Tibial artery (tissue), 4 donors: ENCODE measurements around the gene EPO.

Experiments used
- DNase-seq, 2 donors: peaks; one replicate each; pipeline ENCODE4 v3.0.0-alpha.2; 2019
- H3K27ac ChIP-seq, 2 donors: fragments of 200-600 bp; sonication (generic) in 1 of 2; 1 replicate in 1 of 2; 2 replicates in 1 of 2; pipeline ENCODE4 v1.5.1; 2018 to 2019; ENCODE audit warnings: mild to moderate bottlenecking in 1 of 2
- H3K27me3 ChIP-seq, 2 donors: fragments of 200-600 bp; sonication (generic) in 1 of 2; one replicate each; pipeline versions ENCODE4 v1.5.1 to v1.6.0; 2016 to 2019
- H3K36me3 ChIP-seq, 3 donors: fragments of 200-600 bp; sonication (generic) in 2 of 3; one replicate each; pipeline ENCODE4 v1.5.1; 2016 to 2019; ENCODE audit warnings: mild to moderate bottlenecking in 2 of 3
- H3K4me1 ChIP-seq, 4 donors: fragments of 200-600 bp; sonication (generic) in 2 of 4; 1 replicate in 3 of 4; 2 replicates in 1 of 4; pipeline ENCODE4 v1.5.1; 2016 to 2019
- H3K4me3 ChIP-seq, 2 donors: fragments of 200-600 bp; sonication (generic) in 1 of 2; 1 replicate in 1 of 2; 2 replicates in 1 of 2; pipeline ENCODE4 v1.5.1; 2018 to 2019; ENCODE audit warnings: mild to moderate bottlenecking in 2 of 2
- H3K9me3 ChIP-seq, 3 donors: fragments of 200-600 bp; sonication (generic) in 1 of 3; one replicate each; pipeline ENCODE4 v1.5.1; 2016 to 2019
- intact Hi-C: fragments of 100-400 bp; cut with DNase I; formaldehyde crosslinking; loops from one replicate; pipeline ENCODE4 v1.15.0; 2023; ENCODE audit warnings: low total_unique reads
- TF ChIP-seq, protein P1 (sequence below), 2 experiments: fragments of 200-600 bp in 1 of 2; fragments of 450-650 bp in 1 of 2; IDR thresholded peaks; one replicate each; pipeline ENCODE4 v1.5.1; 2017 to 2019; ENCODE audit warnings: antibody characterized with exemption in 2 of 2, mild to moderate bottlenecking in 1 of 2, moderate library complexity in 1 of 2

The EPO gene

DNA sequence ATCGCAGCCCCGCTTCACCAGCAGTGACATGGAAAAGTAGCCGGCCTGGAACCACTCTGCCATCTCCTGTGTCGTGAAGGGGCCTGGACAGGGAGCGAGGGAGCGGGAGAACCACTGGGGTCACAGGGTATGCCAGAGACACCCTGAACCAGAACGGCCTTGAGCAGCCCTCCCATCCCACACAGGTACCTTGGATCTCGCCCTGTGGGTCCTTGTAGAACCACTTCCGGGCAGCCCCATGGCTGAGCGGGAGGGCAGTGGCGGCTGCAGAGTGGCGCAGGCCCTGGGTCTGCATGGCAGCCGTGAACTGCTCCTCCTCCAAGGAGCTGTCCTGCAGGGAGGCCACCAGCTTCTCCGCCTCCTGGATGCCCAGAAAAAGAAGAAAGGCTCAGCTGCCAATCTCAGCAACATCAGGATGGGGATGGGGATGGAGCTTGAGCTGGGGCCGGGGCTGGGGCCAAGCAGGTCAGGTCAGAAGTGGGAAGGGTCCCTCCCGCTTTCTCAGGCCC, 35.7 kb upstream of the EPO start:
- no peak overlapping the region for H3K4me3 ChIP-seq
- H3K27ac ChIP-seq = no peak overlapping the region
- no peaks in the 10 kb centered on the region for H3K9me3 ChIP-seq
- peaks cover 68 to 99% (median 90%) of the 10 kb centered on the region in 3 donors for H3K36me3 ChIP-seq
- peaks cover 0 to 30% (median 12%) of the 10 kb centered on the region in 4 donors for H3K4me1 ChIP-seq
- no peaks in the 10 kb centered on the region for H3K27me3 ChIP-seq
- TF ChIP-seq, protein P1, sequence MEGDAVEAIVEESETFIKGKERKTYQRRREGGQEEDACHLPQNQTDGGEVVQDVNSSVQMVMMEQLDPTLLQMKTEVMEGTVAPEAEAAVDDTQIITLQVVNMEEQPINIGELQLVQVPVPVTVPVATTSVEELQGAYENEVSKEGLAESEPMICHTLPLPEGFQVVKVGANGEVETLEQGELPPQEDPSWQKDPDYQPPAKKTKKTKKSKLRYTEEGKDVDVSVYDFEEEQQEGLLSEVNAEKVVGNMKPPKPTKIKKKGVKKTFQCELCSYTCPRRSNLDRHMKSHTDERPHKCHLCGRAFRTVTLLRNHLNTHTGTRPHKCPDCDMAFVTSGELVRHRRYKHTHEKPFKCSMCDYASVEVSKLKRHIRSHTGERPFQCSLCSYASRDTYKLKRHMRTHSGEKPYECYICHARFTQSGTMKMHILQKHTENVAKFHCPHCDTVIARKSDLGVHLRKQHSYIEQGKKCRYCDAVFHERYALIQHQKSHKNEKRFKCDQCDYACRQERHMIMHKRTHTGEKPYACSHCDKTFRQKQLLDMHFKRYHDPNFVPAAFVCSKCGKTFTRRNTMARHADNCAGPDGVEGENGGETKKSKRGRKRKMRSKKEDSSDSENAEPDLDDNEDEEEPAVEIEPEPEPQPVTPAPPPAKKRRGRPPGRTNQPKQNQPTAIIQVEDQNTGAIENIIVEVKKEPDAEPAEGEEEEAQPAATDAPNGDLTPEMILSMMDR (IDR thresholded peaks at IDR 0.05) = no peak
- intact Hi-C loops = no loop called here
- DNase-seq = no peak

DNA sequence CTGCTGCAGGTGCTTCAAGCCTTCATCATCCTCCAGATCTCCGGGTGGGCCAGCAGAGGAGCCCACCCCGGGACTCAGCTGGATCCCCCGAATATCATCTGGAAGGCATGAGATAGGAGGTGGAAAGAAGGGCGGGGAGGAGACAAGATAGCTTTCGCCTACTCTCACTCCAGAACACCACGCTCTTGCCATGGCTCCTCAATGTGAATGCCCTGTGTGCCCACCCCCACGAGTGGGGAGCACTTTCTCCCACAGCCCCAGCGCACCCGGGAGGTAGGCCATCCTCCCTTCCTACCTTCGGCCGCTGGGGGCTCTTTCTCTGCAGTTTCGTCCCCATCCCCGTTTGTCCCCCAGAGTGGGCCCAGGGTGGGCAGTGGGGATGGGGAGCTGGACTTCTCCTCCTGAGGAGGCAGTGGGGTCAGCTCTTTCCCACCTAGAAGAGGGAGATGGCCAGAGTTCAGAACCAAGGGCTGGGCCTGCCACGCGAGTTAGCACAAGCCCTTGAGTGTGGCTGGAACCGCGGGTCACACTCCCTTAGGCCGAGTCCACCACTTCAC, 35.1 kb upstream of the EPO start:
- TF ChIP-seq, protein P1 (IDR thresholded peaks at IDR 0.05) = no peak
- no peak for DNase-seq
- H3K4me1 ChIP-seq = peaks cover 0 to 30% (median 15%) of the 10 kb centered on the region in 4 donors
- H3K36me3 ChIP-seq = peaks cover 68 to 95% (median 91%) of the 10 kb centered on the region in 3 donors
- H3K27ac ChIP-seq = no peak overlapping the region
- H3K27me3 ChIP-seq = no peaks in the 10 kb centered on the region
- intact Hi-C loops = no loop called here
- no peaks in the 10 kb centered on the region for H3K9me3 ChIP-seq
- no peak overlapping the region for H3K4me3 ChIP-seq

DNA sequence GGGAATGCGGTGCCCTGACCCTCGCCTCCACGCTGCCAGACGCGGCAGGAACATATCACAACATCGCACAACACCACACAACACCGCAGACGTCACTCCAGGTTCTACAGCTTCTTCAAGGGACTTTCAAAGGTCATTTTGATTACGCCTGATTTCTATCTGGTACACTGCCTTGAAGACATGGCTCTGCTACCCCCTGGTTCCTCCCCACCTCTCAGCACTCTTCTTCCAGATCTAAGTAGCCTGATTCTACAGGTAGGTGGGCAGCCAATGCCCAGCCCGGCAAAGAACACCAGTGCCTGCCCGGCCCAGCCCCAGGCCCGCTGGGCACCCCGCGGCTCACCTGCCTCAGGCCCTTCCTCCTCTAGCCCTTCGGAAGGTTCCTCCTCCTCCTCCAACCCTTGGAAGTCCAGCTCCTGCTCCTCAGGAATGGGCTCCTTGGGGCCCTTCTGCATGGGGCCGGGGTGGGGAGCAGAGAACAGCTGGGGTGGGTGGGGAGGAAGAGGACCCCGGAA, 34.6 kb upstream of the EPO start:
- no peak overlapping the region for H3K27ac ChIP-seq
- H3K27me3 ChIP-seq = no peaks in the 10 kb centered on the region
- TF ChIP-seq, protein P1 (IDR thresholded peaks at IDR 0.05) = no peak
- intact Hi-C loops = no loop called here
- no peak overlapping the region for H3K4me3 ChIP-seq
- peaks cover 0 to 36% (median 19%) of the 10 kb centered on the region in 4 donors for H3K4me1 ChIP-seq
- no peaks in the 10 kb centered on the region for H3K9me3 ChIP-seq
- H3K36me3 ChIP-seq = peaks cover 68 to 89% (median 87%) of the 10 kb centered on the region in 3 donors
- no peak for DNase-seq

DNA sequence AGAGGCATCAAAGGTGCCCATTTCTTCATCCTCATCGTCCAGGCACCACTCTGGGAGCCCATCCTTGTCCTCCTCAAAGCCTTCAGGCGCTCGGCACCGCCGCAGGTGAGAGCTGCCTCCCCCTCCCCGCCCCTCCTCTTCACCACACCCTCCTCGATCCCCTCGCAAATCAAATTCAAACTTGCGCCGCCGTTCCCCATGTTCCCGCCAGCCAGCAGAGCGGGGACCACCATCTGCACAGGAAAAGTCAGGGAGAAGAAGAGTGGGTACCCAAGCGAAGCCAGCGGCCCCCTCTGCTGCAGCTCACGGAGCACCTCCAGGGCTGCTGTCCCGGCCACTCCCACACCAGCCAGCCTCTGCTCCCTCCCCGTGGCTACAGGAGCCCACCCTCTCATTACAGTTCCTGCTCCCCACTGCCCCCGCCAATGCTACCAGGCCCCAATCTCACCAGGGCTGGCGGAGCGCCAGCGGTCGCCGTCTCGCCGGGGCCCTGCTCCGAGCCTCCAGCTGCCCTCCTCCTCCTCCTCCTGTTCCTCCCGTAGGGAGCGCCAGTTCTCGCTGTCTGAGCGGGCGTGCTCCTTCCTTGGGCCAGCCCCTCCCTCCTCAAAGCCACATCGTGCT, 34.0 kb upstream of the EPO start:
- peak in 1 of 2 donors; percentile 60 for DNase-seq
- H3K4me3 ChIP-seq = no peak overlapping the region
- H3K27me3 ChIP-seq = no peaks in the 10 kb centered on the region
- peaks cover 68 to 83% (median 83%) of the 10 kb centered on the region in 3 donors for H3K36me3 ChIP-seq
- TF ChIP-seq, protein P1 (IDR thresholded peaks at IDR 0.05) = no peak
- intact Hi-C loops = no loop called here
- H3K27ac ChIP-seq = no peak overlapping the region
- peaks cover 0 to 42% (median 25%) of the 10 kb centered on the region in 4 donors for H3K4me1 ChIP-seq
- no peaks in the 10 kb centered on the region for H3K9me3 ChIP-seq

DNA sequence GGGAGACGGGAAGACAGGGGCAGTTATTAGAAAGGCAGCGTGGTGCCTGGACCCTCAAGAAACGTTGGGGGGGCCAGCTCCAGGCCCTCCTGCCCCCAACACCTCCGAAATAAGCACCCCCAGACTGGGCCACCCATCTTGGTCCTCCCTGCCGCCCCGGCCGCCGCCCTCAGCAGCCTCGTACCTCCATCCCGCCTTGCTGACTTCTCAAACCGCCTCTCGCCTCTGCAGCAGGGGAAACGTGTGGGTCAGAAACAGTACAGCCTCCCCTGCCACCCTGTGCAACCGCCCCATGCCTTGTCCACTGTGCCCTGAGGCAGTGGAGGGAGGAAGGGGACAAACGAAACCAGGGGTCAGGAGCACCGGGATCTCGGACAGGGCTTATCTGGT, 33.5 kb upstream of the EPO start:
- intact Hi-C loops = no loop called here

More for the DNA sequence above, 33.5 kb upstream of the EPO start:
- Histone ChIP-seq H3K9me3 (no peaks in the 10 kb centered on the region), H3K27ac (no peak overlapping the region), H3K27me3 (no peaks in the 10 kb centered on the region), H3K4me1 (peaks cover 0 to 47% (median 30%) of the 10 kb centered on the region in 4 donors), H3K4me3 (no peak overlapping the region), H3K36me3 (peaks cover 63 to 78% (median 78%) of the 10 kb centered on the region in 3 donors)
- peak in 1 of 2 donors; percentile 51 for DNase-seq
- TF ChIP-seq, protein P1 (IDR thresholded peaks at IDR 0.05) = no peak
